GM23248 (cell line): ENCODE data around the gene COL6A3.

Experiments
- EZH2 ChIP-seq: fragments of 200-600 bp; sonication (generic); IDR thresholded peaks from 2 replicates; pipeline ENCODE4 v1.6.1; 2018; ENCODE audit warnings: antibody characterized with exemption, mild to moderate bottlenecking; ENCODE audit not compliant: insufficient read depth, poor library complexity, severe bottlenecking
- EZH2phosphoT487 ChIP-seq: fragments of 200-600 bp; sonication (generic); IDR thresholded peaks from 2 replicates; pipeline ENCODE4 v1.6.1; 2018; ENCODE audit warnings: antibody characterized with exemption, moderate library complexity, mild to moderate bottlenecking, low read depth; ENCODE audit not compliant: insufficient read depth

DNA sequence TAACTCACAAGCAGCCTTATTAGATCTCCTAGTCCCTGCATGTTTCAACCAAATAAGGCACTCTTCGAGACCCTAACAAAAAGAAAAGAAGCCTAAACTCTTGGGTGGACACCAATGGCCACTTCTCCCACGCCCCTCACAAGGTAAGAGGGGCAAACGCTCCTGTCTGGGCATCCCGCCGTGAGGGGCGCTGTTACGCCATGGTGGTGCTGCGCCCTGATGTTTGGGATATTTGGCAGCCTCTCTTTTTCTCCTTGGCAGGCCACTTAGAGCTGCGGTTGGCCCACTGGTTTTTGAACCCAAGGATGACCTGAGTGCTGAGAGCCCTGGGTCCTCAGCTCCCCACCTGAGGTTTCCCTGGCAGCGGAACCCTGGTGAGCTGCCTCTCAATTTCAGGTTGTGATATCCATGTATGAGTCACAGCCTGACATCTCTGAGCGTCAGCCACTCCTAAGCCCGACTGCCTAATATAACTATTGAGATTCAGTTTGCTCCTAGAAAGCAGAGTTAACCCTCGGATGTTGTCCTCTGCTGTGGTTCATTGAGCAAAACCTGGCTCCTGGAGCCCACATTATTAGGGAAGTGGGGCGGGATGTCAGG, 103.3 kb downstream of the COL6A3 start:
- TF ChIP-seq EZH2 (no peak), EZH2phosphoT487 (no peak)
